ENCODE data around the gene TRIM67. TPM values are rescaled to one million over a fixed set of nuclear protein-coding genes. Genes with fewer than 3 reads are reported as not detected.

Gene TRIM67
- total RNA-seq, 1 experiment from 2014 or later, result not detected

DNA sequence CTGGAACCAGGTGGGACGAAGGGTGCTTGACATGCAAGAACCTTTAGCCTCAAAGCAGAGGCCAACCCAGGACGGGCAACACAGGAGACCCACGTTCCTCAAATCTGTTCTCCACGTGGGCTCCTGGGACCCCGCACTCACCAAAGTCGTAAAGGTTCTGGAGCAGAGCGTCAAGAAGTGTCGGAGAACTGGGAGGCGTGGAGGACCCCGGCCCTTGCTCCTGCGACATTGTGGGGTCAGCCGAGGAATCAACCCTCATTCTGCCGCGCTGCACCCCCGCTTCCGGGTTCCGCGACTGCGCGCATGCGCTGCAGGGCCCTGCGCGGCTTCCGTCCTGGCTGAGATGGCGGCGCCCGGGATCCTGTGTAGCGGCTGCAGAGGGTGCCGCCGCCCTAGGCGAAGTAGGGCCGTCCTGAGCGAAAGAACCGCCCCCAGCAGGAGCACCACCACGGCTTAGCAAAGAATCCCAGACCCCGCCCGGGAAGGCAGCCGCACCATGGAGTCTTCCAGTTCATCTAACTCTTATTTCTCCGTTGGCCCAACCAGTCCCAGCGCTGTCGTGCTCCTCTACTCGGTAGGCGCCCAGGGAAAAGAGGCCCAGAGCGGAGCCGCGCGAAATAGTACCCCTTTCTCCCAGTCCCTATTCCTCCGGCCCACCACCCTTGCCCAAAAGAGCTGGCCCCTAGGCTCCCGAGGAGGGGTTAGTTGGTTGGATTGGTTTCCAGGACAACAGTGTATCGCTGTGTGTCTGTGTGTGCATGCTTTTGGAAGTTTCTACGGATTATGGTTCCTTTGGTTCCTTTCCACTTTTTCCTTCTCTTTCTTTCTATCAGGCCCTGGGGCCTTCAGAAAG is 79.3 kb downstream of the TRIM67 start, which contains the start of gene GNPAT (continued):
- TF ChIP-seq, protein P1, sequence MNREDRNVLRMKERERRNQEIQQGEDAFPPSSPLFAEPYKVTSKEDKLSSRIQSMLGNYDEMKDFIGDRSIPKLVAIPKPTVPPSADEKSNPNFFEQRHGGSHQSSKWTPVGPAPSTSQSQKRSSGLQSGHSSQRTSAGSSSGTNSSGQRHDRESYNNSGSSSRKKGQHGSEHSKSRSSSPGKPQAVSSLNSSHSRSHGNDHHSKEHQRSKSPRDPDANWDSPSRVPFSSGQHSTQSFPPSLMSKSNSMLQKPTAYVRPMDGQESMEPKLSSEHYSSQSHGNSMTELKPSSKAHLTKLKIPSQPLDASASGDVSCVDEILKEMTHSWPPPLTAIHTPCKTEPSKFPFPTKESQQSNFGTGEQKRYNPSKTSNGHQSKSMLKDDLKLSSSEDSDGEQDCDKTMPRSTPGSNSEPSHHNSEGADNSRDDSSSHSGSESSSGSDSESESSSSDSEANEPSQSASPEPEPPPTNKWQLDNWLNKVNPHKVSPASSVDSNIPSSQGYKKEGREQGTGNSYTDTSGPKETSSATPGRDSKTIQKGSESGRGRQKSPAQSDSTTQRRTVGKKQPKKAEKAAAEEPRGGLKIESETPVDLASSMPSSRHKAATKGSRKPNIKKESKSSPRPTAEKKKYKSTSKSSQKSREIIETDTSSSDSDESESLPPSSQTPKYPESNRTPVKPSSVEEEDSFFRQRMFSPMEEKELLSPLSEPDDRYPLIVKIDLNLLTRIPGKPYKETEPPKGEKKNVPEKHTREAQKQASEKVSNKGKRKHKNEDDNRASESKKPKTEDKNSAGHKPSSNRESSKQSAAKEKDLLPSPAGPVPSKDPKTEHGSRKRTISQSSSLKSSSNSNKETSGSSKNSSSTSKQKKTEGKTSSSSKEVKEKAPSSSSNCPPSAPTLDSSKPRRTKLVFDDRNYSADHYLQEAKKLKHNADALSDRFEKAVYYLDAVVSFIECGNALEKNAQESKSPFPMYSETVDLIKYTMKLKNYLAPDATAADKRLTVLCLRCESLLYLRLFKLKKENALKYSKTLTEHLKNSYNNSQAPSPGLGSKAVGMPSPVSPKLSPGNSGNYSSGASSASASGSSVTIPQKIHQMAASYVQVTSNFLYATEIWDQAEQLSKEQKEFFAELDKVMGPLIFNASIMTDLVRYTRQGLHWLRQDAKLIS (CRISPR knock-in tag; IDR thresholded peaks at IDR 0.05; ENCODE audit: borderline replicate concordance), result no peak
- TF ChIP-seq SMAD4 (CRISPR knock-in tag; IDR thresholded peaks at IDR 0.05) (no peak), ZNF396 (CRISPR knock-in tag; IDR thresholded peaks at IDR 0.05; ENCODE audit: borderline replicate concordance) (no peak), JAZF1 (CRISPR knock-in tag; IDR thresholded peaks at IDR 0.05) (no peak), CTCF (IDR thresholded peaks at IDR 0.05) (no peak), ESRRA (CRISPR knock-in tag; IDR thresholded peaks at IDR 0.05; ENCODE audit: borderline replicate concordance) (peak; percentile 56; the same call in 1 of the 2 replicates), ATF6 (CRISPR knock-in tag; IDR thresholded peaks at IDR 0.05) (no peak), ZNF219 (CRISPR knock-in tag; IDR thresholded peaks at IDR 0.05; ENCODE audit: borderline replicate concordance) (no peak), ZNF416 (CRISPR knock-in tag; IDR thresholded peaks at IDR 0.05) (0 out of 2 replicates have a peak, but pooled peaks have one; percentile 5), SP1 (CRISPR knock-in tag; conservative IDR thresholded peaks at IDR 0.05) (peak; percentile 44; the same call in 1 of the 2 replicates), EMX1 (CRISPR knock-in tag; IDR thresholded peaks at IDR 0.05) (no peak), ETV6 (CRISPR knock-in tag; IDR thresholded peaks at IDR 0.05) (no peak; the same call in 1 of the 2 replicates)
- TF ChIP-seq, protein P2, sequence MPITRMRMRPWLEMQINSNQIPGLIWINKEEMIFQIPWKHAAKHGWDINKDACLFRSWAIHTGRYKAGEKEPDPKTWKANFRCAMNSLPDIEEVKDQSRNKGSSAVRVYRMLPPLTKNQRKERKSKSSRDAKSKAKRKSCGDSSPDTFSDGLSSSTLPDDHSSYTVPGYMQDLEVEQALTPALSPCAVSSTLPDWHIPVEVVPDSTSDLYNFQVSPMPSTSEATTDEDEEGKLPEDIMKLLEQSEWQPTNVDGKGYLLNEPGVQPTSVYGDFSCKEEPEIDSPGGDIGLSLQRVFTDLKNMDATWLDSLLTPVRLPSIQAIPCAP (CRISPR knock-in tag; IDR thresholded peaks at IDR 0.05), result no peak
- TF ChIP-seq, protein P3, sequence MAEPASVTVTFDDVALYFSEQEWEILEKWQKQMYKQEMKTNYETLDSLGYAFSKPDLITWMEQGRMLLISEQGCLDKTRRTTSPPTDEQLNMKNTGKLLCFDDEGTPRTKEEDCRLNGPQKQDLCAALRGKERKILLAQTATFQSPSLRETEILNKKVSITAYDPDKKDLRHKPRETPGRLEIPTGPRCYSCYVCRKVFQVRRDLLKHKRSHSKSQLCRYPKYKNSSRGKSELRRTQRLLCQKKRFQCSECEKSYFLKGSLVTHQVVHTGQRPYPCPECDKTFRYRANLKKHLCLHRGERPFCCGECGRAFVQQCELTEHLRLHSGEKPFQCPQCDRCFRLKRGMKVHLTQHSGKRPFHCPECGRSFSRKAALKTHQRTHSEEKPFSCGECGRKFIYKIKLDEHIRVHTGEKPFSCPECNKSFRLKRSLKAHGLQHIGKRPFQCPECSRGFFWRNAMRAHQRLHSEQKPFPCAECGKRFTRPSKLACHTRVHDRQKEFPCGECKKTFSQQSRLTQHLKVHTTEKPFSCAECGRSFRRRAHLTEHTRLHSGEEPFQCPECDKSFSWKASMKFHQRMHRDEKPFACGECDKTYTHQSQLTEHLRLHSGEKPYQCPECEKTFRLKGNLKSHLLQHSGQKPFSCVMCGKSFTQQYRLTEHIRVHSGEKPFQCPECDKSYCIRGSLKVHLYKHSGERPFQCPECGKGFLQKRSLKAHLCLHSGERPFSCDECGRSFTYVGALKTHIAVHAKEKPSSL (CRISPR knock-in tag; conservative IDR thresholded peaks at IDR 0.05), result no peak
- TF ChIP-seq, protein P4, sequence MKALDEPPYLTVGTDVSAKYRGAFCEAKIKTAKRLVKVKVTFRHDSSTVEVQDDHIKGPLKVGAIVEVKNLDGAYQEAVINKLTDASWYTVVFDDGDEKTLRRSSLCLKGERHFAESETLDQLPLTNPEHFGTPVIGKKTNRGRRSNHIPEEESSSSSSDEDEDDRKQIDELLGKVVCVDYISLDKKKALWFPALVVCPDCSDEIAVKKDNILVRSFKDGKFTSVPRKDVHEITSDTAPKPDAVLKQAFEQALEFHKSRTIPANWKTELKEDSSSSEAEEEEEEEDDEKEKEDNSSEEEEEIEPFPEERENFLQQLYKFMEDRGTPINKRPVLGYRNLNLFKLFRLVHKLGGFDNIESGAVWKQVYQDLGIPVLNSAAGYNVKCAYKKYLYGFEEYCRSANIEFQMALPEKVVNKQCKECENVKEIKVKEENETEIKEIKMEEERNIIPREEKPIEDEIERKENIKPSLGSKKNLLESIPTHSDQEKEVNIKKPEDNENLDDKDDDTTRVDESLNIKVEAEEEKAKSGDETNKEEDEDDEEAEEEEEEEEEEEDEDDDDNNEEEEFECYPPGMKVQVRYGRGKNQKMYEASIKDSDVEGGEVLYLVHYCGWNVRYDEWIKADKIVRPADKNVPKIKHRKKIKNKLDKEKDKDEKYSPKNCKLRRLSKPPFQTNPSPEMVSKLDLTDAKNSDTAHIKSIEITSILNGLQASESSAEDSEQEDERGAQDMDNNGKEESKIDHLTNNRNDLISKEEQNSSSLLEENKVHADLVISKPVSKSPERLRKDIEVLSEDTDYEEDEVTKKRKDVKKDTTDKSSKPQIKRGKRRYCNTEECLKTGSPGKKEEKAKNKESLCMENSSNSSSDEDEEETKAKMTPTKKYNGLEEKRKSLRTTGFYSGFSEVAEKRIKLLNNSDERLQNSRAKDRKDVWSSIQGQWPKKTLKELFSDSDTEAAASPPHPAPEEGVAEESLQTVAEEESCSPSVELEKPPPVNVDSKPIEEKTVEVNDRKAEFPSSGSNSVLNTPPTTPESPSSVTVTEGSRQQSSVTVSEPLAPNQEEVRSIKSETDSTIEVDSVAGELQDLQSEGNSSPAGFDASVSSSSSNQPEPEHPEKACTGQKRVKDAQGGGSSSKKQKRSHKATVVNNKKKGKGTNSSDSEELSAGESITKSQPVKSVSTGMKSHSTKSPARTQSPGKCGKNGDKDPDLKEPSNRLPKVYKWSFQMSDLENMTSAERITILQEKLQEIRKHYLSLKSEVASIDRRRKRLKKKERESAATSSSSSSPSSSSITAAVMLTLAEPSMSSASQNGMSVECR (CRISPR knock-in tag; IDR thresholded peaks at IDR 0.05; ENCODE audit: borderline replicate concordance), result no peak
- TF ChIP-seq, protein P5, sequence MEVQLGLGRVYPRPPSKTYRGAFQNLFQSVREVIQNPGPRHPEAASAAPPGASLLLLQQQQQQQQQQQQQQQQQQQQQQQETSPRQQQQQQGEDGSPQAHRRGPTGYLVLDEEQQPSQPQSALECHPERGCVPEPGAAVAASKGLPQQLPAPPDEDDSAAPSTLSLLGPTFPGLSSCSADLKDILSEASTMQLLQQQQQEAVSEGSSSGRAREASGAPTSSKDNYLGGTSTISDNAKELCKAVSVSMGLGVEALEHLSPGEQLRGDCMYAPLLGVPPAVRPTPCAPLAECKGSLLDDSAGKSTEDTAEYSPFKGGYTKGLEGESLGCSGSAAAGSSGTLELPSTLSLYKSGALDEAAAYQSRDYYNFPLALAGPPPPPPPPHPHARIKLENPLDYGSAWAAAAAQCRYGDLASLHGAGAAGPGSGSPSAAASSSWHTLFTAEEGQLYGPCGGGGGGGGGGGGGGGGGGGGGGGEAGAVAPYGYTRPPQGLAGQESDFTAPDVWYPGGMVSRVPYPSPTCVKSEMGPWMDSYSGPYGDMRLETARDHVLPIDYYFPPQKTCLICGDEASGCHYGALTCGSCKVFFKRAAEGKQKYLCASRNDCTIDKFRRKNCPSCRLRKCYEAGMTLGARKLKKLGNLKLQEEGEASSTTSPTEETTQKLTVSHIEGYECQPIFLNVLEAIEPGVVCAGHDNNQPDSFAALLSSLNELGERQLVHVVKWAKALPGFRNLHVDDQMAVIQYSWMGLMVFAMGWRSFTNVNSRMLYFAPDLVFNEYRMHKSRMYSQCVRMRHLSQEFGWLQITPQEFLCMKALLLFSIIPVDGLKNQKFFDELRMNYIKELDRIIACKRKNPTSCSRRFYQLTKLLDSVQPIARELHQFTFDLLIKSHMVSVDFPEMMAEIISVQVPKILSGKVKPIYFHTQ (CRISPR knock-in tag; IDR thresholded peaks at IDR 0.05), result no peak
- TF ChIP-seq, protein P6, sequence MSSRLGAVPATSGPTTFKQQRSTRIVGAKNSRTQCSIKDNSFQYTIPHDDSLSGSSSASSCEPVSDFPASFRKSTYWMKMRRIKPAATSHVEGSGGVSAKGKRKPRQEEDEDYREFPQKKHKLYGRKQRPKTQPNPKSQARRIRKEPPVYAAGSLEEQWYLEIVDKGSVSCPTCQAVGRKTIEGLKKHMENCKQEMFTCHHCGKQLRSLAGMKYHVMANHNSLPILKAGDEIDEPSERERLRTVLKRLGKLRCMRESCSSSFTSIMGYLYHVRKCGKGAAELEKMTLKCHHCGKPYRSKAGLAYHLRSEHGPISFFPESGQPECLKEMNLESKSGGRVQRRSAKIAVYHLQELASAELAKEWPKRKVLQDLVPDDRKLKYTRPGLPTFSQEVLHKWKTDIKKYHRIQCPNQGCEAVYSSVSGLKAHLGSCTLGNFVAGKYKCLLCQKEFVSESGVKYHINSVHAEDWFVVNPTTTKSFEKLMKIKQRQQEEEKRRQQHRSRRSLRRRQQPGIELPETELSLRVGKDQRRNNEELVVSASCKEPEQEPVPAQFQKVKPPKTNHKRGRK (CRISPR knock-in tag; IDR thresholded peaks at IDR 0.05; ENCODE audit: borderline replicate concordance), result no peak
